ENCODE measurements around the gene SRSF4.

The SRSF4 gene

GRCh38 chr1:29217633-29218032 is 35.9 kb upstream of the SRSF4 start:
- no peak overlapping the region for H3K4me3 ChIP-seq (ENCODE audit: low read depth, low read length)
- TF ChIP-seq CTCF (IDR thresholded peaks at IDR 0.05; ENCODE audit: low read depth, low read length, missing control alignments): no peak
- peaks cover 12% of the 10 kb centered on the region for H3K36me3 ChIP-seq (replicated peaks)
- no peaks in the 10 kb centered on the region for H3K27me3 ChIP-seq (replicated peaks)
- DNase-seq: no peak
- H3K27ac ChIP-seq: no peak overlapping the region
- in situ Hi-C loops (cut with HindIII; ENCODE audit: low pct_ligation_motif_present, low sequenced_read_pairs): no loop called here

GRCh38 chr1:29213055-29213454 is 31.4 kb upstream of the SRSF4 start:
- Histone ChIP-seq H3K4me3 (ENCODE audit: low read depth, low read length) (no peak overlapping the region), H3K27ac (no peak overlapping the region), H3K27me3 (replicated peaks) (no peaks in the 10 kb centered on the region), H3K36me3 (replicated peaks) (peaks cover 21% of the 10 kb centered on the region)
- TF ChIP-seq CTCF (IDR thresholded peaks at IDR 0.05; ENCODE audit: low read depth, low read length, missing control alignments): no peak
- in situ Hi-C loops (cut with HindIII; ENCODE audit: low pct_ligation_motif_present, low sequenced_read_pairs): no loop called here
- no peak for DNase-seq

- DNase-seq: no peak
- Histone ChIP-seq H3K27me3 (replicated peaks) (no peaks in the 10 kb centered on the region), H3K36me3 (replicated peaks) (peaks cover 23% of the 10 kb centered on the region), H3K27ac (no peak overlapping the region), H3K4me3 (ENCODE audit: low read depth, low read length) (no peak overlapping the region)
- in situ Hi-C loops (cut with HindIII; ENCODE audit: low pct_ligation_motif_present, low sequenced_read_pairs): no loop called here
- no peak for TF ChIP-seq CTCF (IDR thresholded peaks at IDR 0.05; ENCODE audit: low read depth, low read length, missing control alignments)
Measured at GRCh38 chr1:29211086-29212030, 29.7 kb upstream of the SRSF4 start.

GRCh38 chr1:29210278-29211085 is 28.8 kb upstream of the SRSF4 start:
- Histone ChIP-seq H3K36me3 (replicated peaks) (peaks cover 18% of the 10 kb centered on the region), H3K4me3 (ENCODE audit: low read depth, low read length) (no peak overlapping the region), H3K27me3 (replicated peaks) (no peaks in the 10 kb centered on the region), H3K27ac (no peak overlapping the region)
- in situ Hi-C loops (cut with HindIII; ENCODE audit: low pct_ligation_motif_present, low sequenced_read_pairs): no loop called here
- TF ChIP-seq CTCF (IDR thresholded peaks at IDR 0.05; ENCODE audit: low read depth, low read length, missing control alignments): no peak
- DNase-seq: no peak

- in situ Hi-C loops (cut with HindIII; ENCODE audit: low pct_ligation_motif_present, low sequenced_read_pairs): no loop called here
- H3K4me3 ChIP-seq (ENCODE audit: low read depth, low read length): no peak overlapping the region
- H3K27ac ChIP-seq: no peak overlapping the region
- no peak for TF ChIP-seq CTCF (IDR thresholded peaks at IDR 0.05; ENCODE audit: low read depth, low read length, missing control alignments)
- H3K36me3 ChIP-seq (replicated peaks): peaks cover 14% of the 10 kb centered on the region
- peak; percentile 19 for DNase-seq
- no peaks in the 10 kb centered on the region for H3K27me3 ChIP-seq (replicated peaks)
Measured at GRCh38 chr1:29209173-29209572, 27.5 kb upstream of the SRSF4 start.
